ENCODE results near the gene PPFIA1. TPM values are rescaled to one million over a fixed set of nuclear protein-coding genes. Genes with fewer than 3 reads are reported as not detected.

The PPFIA1 gene
- total RNA-seq, 1 experiment from 2014 or later = 86.8 TPM

DNA sequence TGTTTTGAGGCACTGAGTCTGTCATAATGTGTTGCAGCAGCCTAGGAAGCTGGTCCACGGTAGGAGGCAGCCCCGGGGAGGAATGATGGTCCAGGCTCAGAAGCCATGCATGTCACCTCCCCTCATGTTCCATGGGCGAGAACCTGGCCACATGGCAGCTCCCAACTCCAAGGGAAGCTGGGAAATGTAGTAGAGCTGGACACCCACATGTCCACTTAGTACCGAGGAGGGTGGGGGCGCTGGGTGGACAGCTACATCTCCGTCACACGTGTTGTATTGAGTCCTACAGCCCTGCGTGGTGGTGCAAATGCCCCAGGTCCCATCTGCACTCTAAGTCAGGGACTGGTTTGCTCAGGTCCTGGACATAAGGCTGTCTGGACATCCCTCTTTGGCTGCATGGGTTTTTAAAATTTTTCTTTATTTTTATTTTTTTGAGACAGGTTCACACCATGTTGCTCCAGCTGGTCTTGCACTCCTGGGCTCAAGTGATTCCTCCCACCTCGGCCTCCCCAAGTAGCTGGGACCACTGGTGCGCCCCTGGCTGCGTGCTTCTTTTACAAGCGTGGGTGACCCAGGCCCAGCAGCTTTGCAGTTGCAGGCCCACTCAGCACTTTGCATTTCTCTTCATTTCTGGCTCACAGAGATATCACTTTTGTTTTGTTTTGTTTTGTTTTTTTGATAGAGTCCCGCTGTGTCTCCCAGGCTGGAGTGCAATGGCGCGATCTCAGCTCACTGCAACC, 123.9 kb downstream of the PPFIA1 start:
- ChIA-PET POLR2A (ENCODE audit: unreplicated experiment) (no interaction called here), CTCF (no interaction called here)
- H3F3A ChIP-seq (ENCODE audit: insufficient read depth, low read depth) = peaks cover 23% of the 10 kb centered on the region
- H3K4me3 ChIP-seq = no peak overlapping the region
- H4K20me1 ChIP-seq (ENCODE audit: insufficient read depth) = peaks cover 15% of the 10 kb centered on the region
- H2AFZ ChIP-seq = no peak overlapping the region
- H3K79me2 ChIP-seq (ENCODE audit: low read depth) = peaks cover 64% of the 10 kb centered on the region
- no peak overlapping the region for H3K27ac ChIP-seq
- peaks cover 12% of the 10 kb centered on the region; the same call in 1 of the 2 replicates for H3K4me1 ChIP-seq (replicated peaks; ENCODE audit: insufficient read depth)
- TF ChIP-seq CTCF (conservative IDR thresholded peaks at IDR 0.05) = no peak
- no peak for TF ChIP-seq EZH2 (IDR thresholded peaks at IDR 0.05; ENCODE audit: low read depth)
- no peaks in the 10 kb centered on the region for H3K9me3 ChIP-seq (ENCODE audit: insufficient read depth, low read depth)
- no peaks in the 10 kb centered on the region for H3K27me3 ChIP-seq (ENCODE audit: insufficient read depth, low read depth)
- no peak for DNase-seq
- H3K9me2 ChIP-seq (ENCODE audit: insufficient read depth) = no peaks in the 10 kb centered on the region
- no TSS peak for BruUV-seq (replicated peaks)
- intact Hi-C loops (cut with micrococcal nuclease; ENCODE audit: unreplicated experiment) = no loop called here
- no peaks in the 10 kb centered on the region; the same call in 1 of the 2 replicates for H3K36me3 ChIP-seq (ENCODE audit: low read depth)
- H3K4me2 ChIP-seq = no peak overlapping the region

- Histone ChIP-seq H2AFZ (peak overlapping the region; percentile 86), H3K4me3 (peak overlapping the region; percentile 71), H3K27ac (peak overlapping the region; percentile 88), H3K9me2 (ENCODE audit: insufficient read depth) (no peaks in the 10 kb centered on the region), H3F3A (ENCODE audit: insufficient read depth, low read depth) (peaks cover 38% of the 10 kb centered on the region), H4K20me1 (ENCODE audit: insufficient read depth) (peaks cover 34% of the 10 kb centered on the region), H3K9me3 (ENCODE audit: insufficient read depth, low read depth) (no peaks in the 10 kb centered on the region), H3K79me2 (ENCODE audit: low read depth) (peaks cover 93% of the 10 kb centered on the region), H3K27me3 (ENCODE audit: insufficient read depth, low read depth) (no peaks in the 10 kb centered on the region), H3K36me3 (ENCODE audit: low read depth) (peaks cover 15% of the 10 kb centered on the region), H3K4me2 (peak overlapping the region; percentile 76), H3K4me1 (replicated peaks; ENCODE audit: insufficient read depth) (peaks cover 38% of the 10 kb centered on the region)
- TF ChIP-seq CTCF (conservative IDR thresholded peaks at IDR 0.05) = no peak
- no peak for TF ChIP-seq EZH2 (IDR thresholded peaks at IDR 0.05; ENCODE audit: low read depth)
- TSS peak; percentile 23 for BruUV-seq (replicated peaks)
- ChIA-PET POLR2A (ENCODE audit: unreplicated experiment) (interaction anchor here (0.6 to 0.7 kb wide), 2 partner anchors 15 to 73 kb away, joined by 5 to 11 read pairs; no protein-coding TSS in a partner anchor), CTCF (no interaction called here)
- DNase-seq = no peak
- intact Hi-C loops (cut with micrococcal nuclease; ENCODE audit: unreplicated experiment) = loop anchor here (5.0 kb wide), 1 partner anchor 195 kb away; the partner anchor contains the start of gene FADD
Measured at GRCh38 chr11:70397336-70397982, 127.0 kb downstream of the PPFIA1 start.

- peak within 1 kb of the TSS; percentile 76 for H3K4me2 ChIP-seq
- ChIA-PET POLR2A (ENCODE audit: unreplicated experiment) (interaction anchor here (0.6 to 0.7 kb wide), 2 partner anchors 14 to 74 kb away, joined by 5 to 11 read pairs; no protein-coding TSS in a partner anchor), CTCF (interaction anchor here (0.6 kb wide), 1 partner anchor 153 kb away, joined by 3 read pairs; no protein-coding TSS in a partner anchor)
- H3K9me2 ChIP-seq (ENCODE audit: insufficient read depth) = no peaks in the 10 kb centered on the region
- H3K27me3 ChIP-seq (ENCODE audit: insufficient read depth, low read depth) = no peaks in the 10 kb centered on the region
- peaks cover 42% of the 10 kb centered on the region for H4K20me1 ChIP-seq (ENCODE audit: insufficient read depth)
- peaks cover 43% of the 10 kb centered on the region for H3K4me1 ChIP-seq (replicated peaks; ENCODE audit: insufficient read depth)
- peak within 1 kb of the TSS; percentile 88 for H3K27ac ChIP-seq
- TF ChIP-seq EZH2 (IDR thresholded peaks at IDR 0.05; ENCODE audit: low read depth) = no peak
- TF ChIP-seq CTCF (conservative IDR thresholded peaks at IDR 0.05) = no peak
- H3K36me3 ChIP-seq (ENCODE audit: low read depth) = peaks cover 19% of the 10 kb centered on the region
- BruUV-seq (replicated peaks) = no TSS peak
- peaks cover 38% of the 10 kb centered on the region for H3F3A ChIP-seq (ENCODE audit: insufficient read depth, low read depth)
- peak; percentile 84 for DNase-seq
- H3K9me3 ChIP-seq (ENCODE audit: insufficient read depth, low read depth) = no peaks in the 10 kb centered on the region
- H3K79me2 ChIP-seq (ENCODE audit: low read depth) = peaks cover 95% of the 10 kb centered on the region
- H2AFZ ChIP-seq = peak within 1 kb of the TSS; percentile 86
- peak within 1 kb of the TSS; percentile 71 for H3K4me3 ChIP-seq
- intact Hi-C loops (cut with micrococcal nuclease; ENCODE audit: unreplicated experiment) = loop anchor here (2.0 to 5.0 kb wide), 2 partner anchors 196 to 709 kb away; partner anchors contain the start of gene FADD
Measured at GRCh38 chr11:70397983-70398833, 127.7 kb downstream of the PPFIA1 start, which contains the start of gene CTTN. Gene CTTN, plus strand, starts transcription at chr11:70398529. Its CDS starts 8,769 bp downstream, at chr11:70407298.
